NCI-H774 (cell line): Measurements from ENCODE around the gene ZNF554.
"Not testable (repeated sequence)": the region's sequence is repeated elsewhere in the genome, so short reads cannot be mapped to it uniquely, and the experiment has no call there.

ENCODE experiments used
- DNase-seq: peaks from one replicate; lab custom pipeline; 2025; lab: John Stamatoyannopoulos, UW

Gene ZNF554

GRCh38 chr19:2807379-2808128 is 12.1 kb upstream of the ZNF554 start:
- DNase-seq, result no peak

DNA sequence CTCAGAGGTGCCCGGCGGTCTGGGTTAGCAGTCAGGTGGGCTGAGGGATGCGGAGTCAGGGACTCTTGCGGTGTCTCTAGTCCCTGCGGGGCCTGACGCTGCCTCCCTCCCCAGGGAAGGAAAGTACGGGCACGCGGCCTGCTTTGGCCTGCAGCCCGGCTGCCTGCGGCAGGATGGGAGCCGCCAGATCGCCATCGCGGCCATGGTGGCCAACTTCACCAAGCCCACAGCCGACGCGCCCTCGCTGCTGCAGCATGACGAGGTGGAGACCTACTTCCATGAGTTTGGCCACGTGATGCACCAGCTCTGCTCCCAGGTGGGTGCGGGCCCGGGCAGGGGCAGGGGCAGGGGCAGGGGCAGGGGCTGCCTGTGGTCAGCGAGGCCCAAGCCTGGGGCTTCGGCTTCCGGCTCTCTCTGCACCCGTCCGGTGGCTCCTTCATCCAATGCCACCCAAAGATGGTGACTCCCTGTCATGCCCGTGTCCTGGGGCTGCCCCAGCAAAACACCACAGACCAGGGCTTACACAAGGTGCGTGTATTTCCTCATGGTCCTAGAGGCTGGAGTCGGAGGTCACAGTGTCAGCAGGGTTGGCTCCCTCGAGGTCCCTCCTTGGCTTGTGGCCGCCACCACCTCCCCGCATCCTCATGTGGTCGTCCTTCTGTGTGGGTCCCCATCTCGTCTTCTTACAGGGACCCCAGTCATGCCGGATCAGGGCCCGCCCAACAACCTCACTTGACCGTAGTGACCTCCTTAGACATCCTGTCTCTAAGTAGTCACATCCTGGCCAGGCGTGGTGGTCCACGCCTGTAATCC is 11.3 kb upstream of the ZNF554 start:
- no peak for DNase-seq

- no peak for DNase-seq
Measured at GRCh38 chr19:2809387-2810140, 10.1 kb upstream of the ZNF554 start.

DNA sequence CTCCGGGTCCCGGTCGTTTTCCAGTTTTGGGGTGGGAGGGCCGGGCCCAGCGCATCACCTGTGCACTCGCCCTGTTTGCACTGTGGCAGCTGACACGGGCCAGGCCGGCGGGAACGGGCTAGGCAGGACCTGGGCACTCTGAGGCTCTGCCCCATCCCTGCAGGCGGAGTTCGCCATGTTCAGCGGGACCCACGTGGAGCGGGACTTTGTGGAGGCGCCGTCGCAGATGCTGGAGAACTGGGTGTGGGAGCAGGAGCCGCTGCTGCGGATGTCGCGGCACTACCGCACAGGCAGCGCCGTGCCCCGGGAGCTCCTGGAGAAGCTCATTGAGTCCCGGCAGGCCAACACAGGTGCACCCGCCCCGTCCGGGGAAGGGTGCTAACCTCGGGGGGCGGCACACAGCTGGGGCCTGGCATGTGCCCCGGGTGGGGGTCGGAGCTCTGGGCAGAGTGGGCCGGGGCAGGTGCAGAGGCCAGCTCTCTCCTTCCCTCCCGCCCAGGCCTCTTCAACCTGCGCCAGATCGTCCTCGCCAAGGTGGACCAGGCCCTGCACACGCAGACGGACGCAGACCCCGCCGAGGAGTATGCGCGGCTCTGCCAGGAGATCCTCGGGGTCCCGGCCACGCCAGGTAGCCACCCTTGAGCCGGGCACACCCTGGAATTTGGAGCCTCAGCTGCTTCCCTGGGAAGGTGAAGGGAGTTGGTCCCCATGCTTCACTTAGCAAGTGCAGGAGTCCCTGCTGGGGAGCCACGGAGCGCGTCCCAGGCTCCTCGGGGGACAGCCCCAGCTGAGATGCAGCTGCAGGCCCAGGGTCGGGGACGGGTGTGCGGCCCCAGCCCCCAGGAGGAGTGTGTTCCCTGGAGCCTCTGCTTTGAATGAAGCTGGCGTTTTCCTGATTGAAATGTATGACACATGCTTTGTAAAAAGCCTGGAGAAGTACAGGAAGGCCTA is 9.3 kb upstream of the ZNF554 start:
- DNase-seq, result no peak

- DNase-seq, result no peak
Measured at GRCh38 chr19:2811221-2811722, 8.4 kb upstream of the ZNF554 start.

- DNase-seq, result no peak
Measured at GRCh38 chr19:2811735-2812413, 7.8 kb upstream of the ZNF554 start.

GRCh38 chr19:2812414-2813234 is 7.0 kb upstream of the ZNF554 start:
- DNase-seq, result no peak

DNA sequence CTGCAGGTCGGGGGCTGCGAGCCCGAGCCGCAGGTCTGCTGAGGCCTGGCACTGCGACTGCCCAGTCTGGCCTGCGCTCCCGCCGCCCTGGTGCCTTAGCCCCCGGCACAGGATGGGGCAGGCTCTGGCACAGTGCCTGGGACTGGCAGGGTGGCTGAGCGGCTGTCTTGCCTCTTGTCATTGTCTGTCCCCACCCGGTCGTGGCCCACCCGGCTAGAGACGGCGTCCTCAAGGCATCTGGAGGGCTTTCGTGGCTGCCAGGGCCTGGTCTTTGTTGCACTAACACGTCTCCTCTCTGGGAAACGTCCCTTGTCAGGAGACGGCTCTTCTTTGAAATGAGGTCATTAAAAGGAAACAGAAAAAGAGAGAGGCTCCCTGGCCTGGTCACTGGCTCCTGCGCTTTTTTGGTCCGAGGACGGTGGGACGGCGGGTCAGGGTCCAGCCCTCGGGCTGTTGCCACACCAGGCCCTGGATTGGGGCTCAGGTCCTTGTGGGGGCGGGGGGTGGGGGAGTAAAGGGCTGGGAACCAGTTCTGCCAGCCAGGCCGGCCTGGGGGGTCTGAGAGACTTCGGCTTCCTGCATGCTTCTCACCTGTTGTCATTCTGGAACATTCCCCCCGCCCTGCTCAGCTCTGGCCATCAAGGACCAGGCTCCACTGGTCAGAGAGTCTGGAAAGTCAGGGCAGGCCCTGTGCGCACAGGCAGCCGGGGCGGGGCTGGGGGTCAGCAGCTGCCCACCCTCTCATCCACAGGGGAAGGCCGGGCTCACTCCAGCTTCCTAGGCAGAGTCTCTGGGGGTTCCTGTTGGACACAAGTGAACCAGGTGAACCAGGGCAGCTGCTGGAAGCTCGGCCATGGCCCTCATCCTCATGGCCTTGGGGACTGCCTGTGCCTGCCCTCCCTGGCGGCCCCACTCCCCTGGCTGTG is 6.2 kb upstream of the ZNF554 start:
- DNase-seq, result no peak

DNA sequence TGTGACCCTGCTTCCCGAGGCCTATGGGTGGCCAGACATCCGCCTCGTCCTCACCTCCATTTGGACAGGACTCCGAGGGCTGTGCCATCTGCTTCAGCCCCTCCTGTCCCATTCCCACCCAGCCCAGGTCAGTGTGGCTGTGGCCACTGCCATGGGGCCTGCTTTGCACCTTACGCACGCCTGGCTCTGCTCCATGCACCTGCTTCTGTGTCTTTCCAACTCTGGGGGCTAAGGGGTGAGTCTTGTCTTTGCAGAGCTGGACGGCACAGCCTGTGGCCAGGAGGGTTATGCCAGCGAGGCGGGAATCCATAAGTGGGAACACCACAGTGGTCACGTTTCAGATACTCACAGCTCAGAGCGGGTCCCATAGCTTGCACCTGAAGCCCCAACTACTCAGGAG is 5.2 kb upstream of the ZNF554 start:
- DNase-seq, result no peak

- no peak for DNase-seq
Measured at GRCh38 chr19:2815191-2815614, 4.5 kb upstream of the ZNF554 start.

DNA sequence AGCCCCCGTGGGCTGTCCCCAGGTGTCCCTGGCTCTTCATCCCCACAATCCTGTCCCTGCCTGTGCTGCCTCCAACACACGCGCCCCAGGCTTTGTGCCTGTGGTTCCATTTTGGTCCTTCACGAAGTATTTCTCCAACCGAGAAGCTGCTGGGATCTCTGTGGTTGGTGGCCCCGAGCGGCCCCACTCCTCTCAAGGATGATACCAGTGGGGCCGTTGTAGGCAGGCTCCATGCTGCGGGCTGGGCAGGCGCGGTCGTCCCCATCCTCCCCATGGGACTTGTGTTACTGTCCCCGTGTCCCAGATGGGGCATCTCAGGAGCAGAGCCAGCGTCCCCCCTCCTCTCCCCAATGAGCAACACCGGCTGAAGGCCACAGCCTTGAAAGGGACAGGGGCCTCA is 3.7 kb upstream of the ZNF554 start:
- no peak for DNase-seq

DNA sequence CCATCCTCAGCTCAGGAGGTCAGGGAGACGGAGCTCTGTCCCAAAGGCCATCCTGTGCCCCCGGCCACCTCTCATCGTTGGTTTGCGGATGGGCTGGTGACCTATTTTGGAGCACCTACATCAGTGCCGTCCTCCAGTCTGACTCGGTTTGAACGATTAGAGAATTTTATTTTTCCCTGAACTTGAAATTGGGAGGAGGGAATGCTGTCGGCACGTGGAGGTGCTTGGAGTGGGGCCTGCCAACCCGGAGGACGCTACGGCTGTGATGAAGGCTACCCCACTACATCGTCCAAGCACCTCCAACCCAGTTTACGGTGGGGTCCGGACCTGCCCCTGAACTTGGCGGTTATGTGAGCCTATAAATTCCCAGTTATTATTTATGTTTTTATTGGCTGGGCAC is 3.0 kb upstream of the ZNF554 start:
- DNase-seq, result no peak

DNA sequence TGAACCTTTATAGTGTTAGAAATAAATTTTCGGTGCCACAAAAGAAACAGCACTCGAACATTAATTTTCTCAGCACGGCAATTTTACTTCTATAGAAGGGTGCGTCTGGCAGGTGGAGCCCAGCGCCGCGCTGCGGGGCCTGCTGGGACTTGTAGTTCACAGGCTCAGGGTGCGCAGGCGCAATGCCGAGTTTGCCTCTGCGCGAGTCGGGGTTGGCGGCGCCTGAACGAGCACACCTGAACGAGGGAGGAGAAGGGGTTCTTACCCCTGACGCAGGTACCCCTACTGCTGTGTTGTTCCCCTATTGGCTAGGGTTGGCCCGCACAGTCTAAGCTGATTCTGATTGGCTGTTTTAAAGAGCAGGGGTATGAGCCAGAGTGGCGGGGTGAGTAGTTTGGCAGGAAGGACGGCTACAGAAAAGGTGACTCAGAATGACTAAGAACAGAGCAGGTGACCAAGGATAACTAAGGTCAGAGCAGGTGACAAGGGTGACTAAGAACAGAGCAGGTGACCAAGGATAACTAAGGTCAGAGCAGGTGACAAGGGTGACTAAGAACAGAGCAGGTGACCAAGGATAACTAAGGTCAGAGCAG is 2.3 kb upstream of the ZNF554 start:
- not testable (repeated sequence) for DNase-seq

DNA sequence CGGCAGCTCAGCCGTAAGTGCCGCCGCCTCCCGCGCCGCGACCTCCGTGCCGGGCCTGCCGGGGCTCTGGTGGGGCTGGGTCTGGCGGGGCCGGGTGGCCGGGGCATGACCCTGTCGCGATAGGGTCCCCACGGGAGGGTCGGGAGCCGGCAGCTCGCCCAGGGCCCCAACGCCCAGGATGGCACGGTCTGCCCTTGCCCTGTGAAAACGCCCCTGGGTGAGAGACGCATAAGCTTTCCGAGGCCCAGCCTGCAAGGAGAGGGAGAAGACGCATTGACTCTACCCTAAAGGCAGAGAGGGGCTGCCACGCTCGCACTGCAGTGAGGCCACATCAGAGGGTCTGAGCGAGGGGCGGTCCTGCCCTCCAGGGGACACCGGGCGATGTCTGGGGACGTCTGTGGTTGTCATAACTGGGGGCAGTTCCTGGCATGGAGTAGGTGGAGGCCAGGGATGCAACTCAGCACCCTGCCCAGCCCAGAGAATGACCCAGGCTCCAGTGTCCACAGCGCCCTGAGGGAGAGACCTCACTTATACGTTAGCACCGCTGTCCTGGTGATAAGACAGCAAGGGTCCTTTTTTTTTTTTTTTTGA is 539 bp downstream of the ZNF554 start:
- no peak for DNase-seq

- DNase-seq, result no peak
Measured at GRCh38 chr19:2822846-2823245, 3.2 kb downstream of the ZNF554 start.

GRCh38 chr19:2823646-2824045 is 4.0 kb downstream of the ZNF554 start:
- no peak for DNase-seq

- DNase-seq, result no peak
Measured at GRCh38 chr19:2824129-2824528, 4.5 kb downstream of the ZNF554 start.

DNA sequence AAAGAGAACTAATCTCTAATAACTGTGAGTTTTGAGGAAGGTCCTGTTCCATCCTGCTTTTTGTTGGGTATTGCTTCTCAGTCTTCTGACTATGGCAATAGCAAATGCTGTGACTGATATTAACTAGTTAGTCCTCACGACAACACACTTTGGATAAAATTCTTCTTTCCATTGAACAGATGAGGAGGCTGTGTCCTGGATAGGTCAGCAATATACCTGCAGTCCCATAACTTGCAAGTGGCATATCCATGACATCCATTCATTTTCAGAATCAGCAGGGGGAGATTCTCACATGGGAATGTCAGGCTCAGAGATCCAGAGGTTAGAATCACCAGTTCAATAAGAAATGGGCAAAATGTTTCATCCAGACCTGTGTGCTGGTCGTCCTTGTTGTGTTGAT is 7.4 kb downstream of the ZNF554 start:
- DNase-seq, result no peak
